Osteoblast (primary cell): ENCODE measurements around the gene EPB41L1. TPM values are rescaled to one million over a fixed set of nuclear protein-coding genes. Genes with fewer than 3 reads are reported as not detected.

Experiments
- DNase-seq: peaks from one replicate; pipeline ENCODE4 v3.0.0; 2011; ENCODE audit warnings: low spot score, mixed read lengths; ENCODE audit not compliant: insufficient read length; ENCODE audit errors: missing footprints
- H2AFZ ChIP-seq: 2 replicates; pipeline ENCODE4 v1.6.0; 2011; ENCODE audit warnings: mild to moderate bottlenecking, low read length
- H3K27ac ChIP-seq: 2 replicates; pipeline ENCODE4 v1.5.1; 2011; ENCODE audit warnings: mild to moderate bottlenecking, low read depth, low read length, moderate library complexity
- H3K27me3 ChIP-seq: 2 replicates; pipeline ENCODE4 v1.6.0; 2012; ENCODE audit warnings: mild to moderate bottlenecking, control low read depth, inconsistent platforms, low read length, moderate library complexity; ENCODE audit not compliant: insufficient read depth
- H3K36me3 ChIP-seq: 2 replicates; pipeline ENCODE4 v1.5.1; 2011; ENCODE audit warnings: mild to moderate bottlenecking, low read length, control low read depth, moderate library complexity; ENCODE audit not compliant: insufficient read depth
- H3K4me1 ChIP-seq: 2 replicates; pipeline ENCODE4 v1.5.1; 2011; ENCODE audit warnings: mild to moderate bottlenecking, low read length, control low read depth, moderate library complexity; ENCODE audit not compliant: insufficient read depth
- H3K4me2 ChIP-seq: 2 replicates; pipeline ENCODE4 v1.6.0; 2011; ENCODE audit warnings: mild to moderate bottlenecking, low read length; ENCODE audit not compliant: insufficient read depth
- H3K4me3 ChIP-seq: fragments of 200-600 bp; sonication (generic); 3 replicates; pipeline ENCODE4 v1.5.1; 2012; ENCODE audit warnings: mild to moderate bottlenecking, low read length, inconsistent platforms; ENCODE audit not compliant: insufficient read depth
- H3K79me2 ChIP-seq: 2 replicates; pipeline ENCODE4 v1.6.0; 2012; ENCODE audit warnings: mild to moderate bottlenecking, low read length, control low read depth, inconsistent platforms; ENCODE audit not compliant: insufficient read depth
- H3K9me3 ChIP-seq: 2 replicates; pipeline ENCODE4 v1.5.1; 2011; ENCODE audit warnings: low read depth, low read length, control low read depth
- H4K20me1 ChIP-seq: 2 replicates; pipeline ENCODE4 v1.6.0; 2012; ENCODE audit warnings: mild to moderate bottlenecking, low read length, control low read depth; ENCODE audit not compliant: insufficient read depth
- total RNA-seq: library from RNA; depleted of rRNA; stranded (reverse); fragments of >200 nt; gene quantifications from 2 replicates; pipeline ENCODE4 v1.2.3, GENCODE V29; 2012
- TF ChIP-seq, protein P1 (sequence below): IDR thresholded peaks from 2 replicates; pipeline ENCODE4 v1.5.1; 2011; ENCODE audit warnings: mild to moderate bottlenecking, low read depth, low read length, moderate library complexity; ENCODE audit errors: extremely low read depth

Gene EPB41L1
- total RNA-seq, 1 donor: 26.8 TPM

DNA sequence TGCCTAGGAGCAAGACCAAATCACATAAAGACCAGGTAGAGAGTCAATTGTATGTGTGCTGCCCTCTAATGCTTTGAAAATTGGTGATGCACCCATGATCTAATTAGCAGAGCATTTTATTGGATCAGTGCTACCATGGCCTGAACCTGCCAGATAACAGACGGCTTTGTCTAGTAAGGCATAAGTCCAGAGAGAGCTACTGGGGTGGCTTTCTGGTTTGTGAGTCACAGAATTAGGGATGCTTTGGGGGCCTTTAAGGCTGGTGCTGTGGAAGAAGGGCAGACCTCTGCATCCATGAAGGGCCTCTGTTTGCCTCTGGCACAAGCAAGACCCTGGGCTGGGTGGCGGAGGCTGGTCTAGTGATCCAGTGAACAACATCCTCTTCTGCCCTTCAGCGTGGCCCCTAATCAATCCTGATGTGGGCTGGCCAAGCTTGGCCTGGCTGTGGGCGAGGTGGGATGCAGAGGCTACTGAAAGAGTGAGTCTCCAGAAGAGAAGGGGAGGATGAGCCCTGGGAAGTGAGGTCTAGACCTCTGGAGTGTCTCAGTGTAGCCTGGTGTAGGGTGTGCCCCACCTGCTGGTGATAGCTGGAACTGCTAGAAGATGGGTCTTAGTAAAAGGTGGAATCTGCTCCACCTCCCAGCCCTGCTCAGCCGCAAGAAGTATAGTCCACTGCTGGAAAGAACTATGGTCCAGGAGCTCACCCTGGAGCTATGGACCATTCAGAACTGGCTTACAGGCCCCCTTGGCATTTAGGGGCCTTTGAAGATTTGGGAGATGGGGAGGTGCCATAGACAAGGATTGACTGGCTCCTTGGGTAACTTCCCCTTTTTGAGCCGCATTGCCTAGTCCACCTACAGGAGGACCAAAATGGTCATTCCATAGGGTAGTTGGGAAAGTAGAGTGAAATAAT is 45.1 kb downstream of the EPB41L1 start:
- no peaks in the 10 kb centered on the region for H3K27me3 ChIP-seq
- H4K20me1 ChIP-seq: peaks cover 3% of the 10 kb centered on the region
- no peak overlapping the region for H2AFZ ChIP-seq
- H3K36me3 ChIP-seq: no peaks in the 10 kb centered on the region
- TF ChIP-seq, protein P1, sequence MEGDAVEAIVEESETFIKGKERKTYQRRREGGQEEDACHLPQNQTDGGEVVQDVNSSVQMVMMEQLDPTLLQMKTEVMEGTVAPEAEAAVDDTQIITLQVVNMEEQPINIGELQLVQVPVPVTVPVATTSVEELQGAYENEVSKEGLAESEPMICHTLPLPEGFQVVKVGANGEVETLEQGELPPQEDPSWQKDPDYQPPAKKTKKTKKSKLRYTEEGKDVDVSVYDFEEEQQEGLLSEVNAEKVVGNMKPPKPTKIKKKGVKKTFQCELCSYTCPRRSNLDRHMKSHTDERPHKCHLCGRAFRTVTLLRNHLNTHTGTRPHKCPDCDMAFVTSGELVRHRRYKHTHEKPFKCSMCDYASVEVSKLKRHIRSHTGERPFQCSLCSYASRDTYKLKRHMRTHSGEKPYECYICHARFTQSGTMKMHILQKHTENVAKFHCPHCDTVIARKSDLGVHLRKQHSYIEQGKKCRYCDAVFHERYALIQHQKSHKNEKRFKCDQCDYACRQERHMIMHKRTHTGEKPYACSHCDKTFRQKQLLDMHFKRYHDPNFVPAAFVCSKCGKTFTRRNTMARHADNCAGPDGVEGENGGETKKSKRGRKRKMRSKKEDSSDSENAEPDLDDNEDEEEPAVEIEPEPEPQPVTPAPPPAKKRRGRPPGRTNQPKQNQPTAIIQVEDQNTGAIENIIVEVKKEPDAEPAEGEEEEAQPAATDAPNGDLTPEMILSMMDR: peak; percentile 96
- H3K79me2 ChIP-seq: no peaks in the 10 kb centered on the region
- no peaks in the 10 kb centered on the region for H3K4me1 ChIP-seq
- H3K4me2 ChIP-seq: no peak overlapping the region
- DNase-seq: peak; percentile 97
- no peak overlapping the region for H3K4me3 ChIP-seq
- no peaks in the 10 kb centered on the region for H3K9me3 ChIP-seq
- H3K27ac ChIP-seq: no peak overlapping the region

DNA sequence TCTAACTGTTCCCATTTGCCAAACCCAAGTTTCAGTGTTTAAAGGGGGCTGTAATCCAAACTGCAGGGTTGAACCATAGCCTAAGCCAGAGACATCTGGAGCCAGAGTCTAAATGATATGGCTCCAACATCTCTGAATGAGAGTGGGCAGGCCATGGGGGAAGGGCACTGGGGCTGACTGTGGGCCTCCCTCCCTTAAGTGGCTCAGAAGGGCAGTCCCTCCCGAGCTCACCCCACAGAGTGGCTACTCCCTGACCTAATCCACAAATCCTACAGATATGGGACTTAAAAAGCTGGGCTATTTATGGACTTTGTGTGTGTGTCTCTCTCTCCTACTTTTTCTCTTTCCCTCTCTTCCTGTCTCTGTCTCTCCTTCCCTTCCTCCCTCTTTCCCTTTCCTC is 45.9 kb downstream of the EPB41L1 start:
- peak; percentile 43 for DNase-seq
- peaks cover 3% of the 10 kb centered on the region for H4K20me1 ChIP-seq
- H3K27me3 ChIP-seq: no peaks in the 10 kb centered on the region
- TF ChIP-seq, protein P1: no peak
- H3K79me2 ChIP-seq: no peaks in the 10 kb centered on the region
- H3K4me1 ChIP-seq: no peaks in the 10 kb centered on the region
- no peaks in the 10 kb centered on the region for H3K9me3 ChIP-seq
- no peak overlapping the region for H3K27ac ChIP-seq
- no peaks in the 10 kb centered on the region for H3K36me3 ChIP-seq
- no peak overlapping the region for H3K4me3 ChIP-seq
- H3K4me2 ChIP-seq: no peak overlapping the region
- H2AFZ ChIP-seq: no peak overlapping the region

DNA sequence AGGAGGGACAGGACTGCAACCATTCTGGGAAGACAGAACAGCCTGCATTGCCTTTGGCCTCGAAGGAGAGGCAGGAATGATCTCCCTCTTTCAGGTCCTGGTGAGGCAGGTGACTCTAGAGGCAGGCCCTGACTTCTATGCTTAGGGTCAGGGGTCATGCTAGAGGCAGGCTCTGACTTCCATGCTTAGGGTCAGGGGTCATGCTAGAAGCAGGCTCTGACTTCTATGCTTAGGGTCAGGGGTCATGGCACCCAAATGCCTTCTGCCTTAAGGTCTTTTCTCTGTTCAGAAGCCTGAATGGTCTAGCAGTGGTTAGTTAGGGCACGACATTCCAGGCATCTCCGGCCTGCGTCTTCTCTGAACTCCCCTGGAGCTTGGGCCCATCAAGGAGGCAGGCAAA is 46.7 kb downstream of the EPB41L1 start:
- Histone ChIP-seq H3K4me3 (no peak overlapping the region), H2AFZ (no peak overlapping the region), H3K79me2 (no peaks in the 10 kb centered on the region), H3K4me1 (no peaks in the 10 kb centered on the region), H4K20me1 (peaks cover 3% of the 10 kb centered on the region), H3K4me2 (no peak overlapping the region), H3K27me3 (no peaks in the 10 kb centered on the region), H3K36me3 (no peaks in the 10 kb centered on the region), H3K27ac (no peak overlapping the region), H3K9me3 (no peaks in the 10 kb centered on the region)
- DNase-seq: no peak
- TF ChIP-seq, protein P1: no peak

DNA sequence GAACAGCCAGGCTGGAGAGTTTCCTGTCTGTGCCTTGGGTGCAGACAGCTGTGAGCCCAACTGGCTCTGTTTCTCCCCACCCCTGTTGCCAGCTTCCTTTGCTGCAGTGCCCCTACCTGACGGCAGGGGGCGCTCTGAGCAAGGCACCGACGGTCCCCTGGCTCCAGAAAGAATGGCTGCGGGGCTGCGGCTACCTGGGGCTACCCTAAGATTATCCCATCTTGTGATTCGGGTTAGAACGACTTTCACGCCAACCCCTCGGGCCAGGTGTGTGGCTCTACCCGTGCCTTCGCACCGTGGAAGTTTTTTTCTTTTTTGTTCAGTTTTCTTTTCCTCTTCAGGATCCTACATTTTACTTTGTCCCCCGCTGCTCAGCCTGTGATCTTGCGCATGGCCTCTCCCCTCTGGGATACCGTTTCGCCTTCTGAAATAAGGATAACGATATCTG is 48.4 kb downstream of the EPB41L1 start:
- TF ChIP-seq, protein P1: peak; percentile 97
- no peak overlapping the region for H2AFZ ChIP-seq
- H3K9me3 ChIP-seq: no peaks in the 10 kb centered on the region
- no peak overlapping the region for H3K4me2 ChIP-seq
- no peaks in the 10 kb centered on the region for H3K4me1 ChIP-seq
- no peaks in the 10 kb centered on the region for H3K79me2 ChIP-seq
- DNase-seq: peak; percentile 97
- H3K27me3 ChIP-seq: no peaks in the 10 kb centered on the region
- no peaks in the 10 kb centered on the region for H3K36me3 ChIP-seq
- H3K4me3 ChIP-seq: no peak overlapping the region
- peaks cover 3% of the 10 kb centered on the region for H4K20me1 ChIP-seq
- no peak overlapping the region for H3K27ac ChIP-seq
